ENCODE results near the gene ITGA11. TPM values are rescaled to one million over a fixed set of nuclear protein-coding genes. Genes with fewer than 3 reads are reported as not detected.

Gene ITGA11
- total and polyA plus RNA-seq, 12 donors = 1.4 to 25.9 (median 12.3) TPM

- intact Hi-C loops (cut with DNase I) = no loop called here
- DNase-seq = no peak
- Histone ChIP-seq H3K27ac (peak overlapping the region in 3 of 10 donors; percentile 7 to 60 (median 42)), H3K9me3 (no peaks in the 10 kb centered on the region), H3K4me1 (peaks cover 0 to 98% (median 82%) of the 10 kb centered on the region in 9 donors), H3K36me3 (peaks cover 0 to 71% (median 14%) of the 10 kb centered on the region in 9 donors), H3K4me3 (no peak overlapping the region), H3K27me3 (no peaks in the 10 kb centered on the region)
- WGBS, 2 donors = 74 to 78% methylated on average over 14 of the region's 14 CpGs
- peak in 7 of 8 donors; percentile 7 to 82 (median 24) for ATAC-seq
- no peak for TF ChIP-seq CTCF (IDR thresholded peaks at IDR 0.05)
Measured at GRCh38 chr15:68289621-68290352, 142.2 kb downstream of the ITGA11 start.

- intact Hi-C loops (cut with DNase I) = no loop called here
- DNase-seq = no peak
- no peak overlapping the region for H3K27ac ChIP-seq
- no peaks in the 10 kb centered on the region for H3K9me3 ChIP-seq
- peaks cover 0 to 98% (median 79%) of the 10 kb centered on the region in 9 donors for H3K4me1 ChIP-seq
- 74 to 81% methylated on average over 2 of the region's 2 CpGs for WGBS, 2 donors
- no peak for TF ChIP-seq CTCF (IDR thresholded peaks at IDR 0.05)
- no peak overlapping the region for H3K4me3 ChIP-seq
- peaks cover 0 to 76% (median 18%) of the 10 kb centered on the region in 9 donors for H3K36me3 ChIP-seq
- H3K27me3 ChIP-seq = no peaks in the 10 kb centered on the region
- ATAC-seq = no peak
Measured at GRCh38 chr15:68289057-68289456, 142.9 kb downstream of the ITGA11 start.

- H3K4me1 ChIP-seq = peaks cover 0 to 98% (median 80%) of the 10 kb centered on the region in 9 donors
- ATAC-seq (no peak), DNase-seq (no peak)
- H3K27ac ChIP-seq = no peak overlapping the region
- H3K4me3 ChIP-seq = no peak overlapping the region
- H3K36me3 ChIP-seq = peaks cover 0 to 56% (median 18%) of the 10 kb centered on the region in 9 donors
- H3K9me3 ChIP-seq = no peaks in the 10 kb centered on the region
- H3K27me3 ChIP-seq = no peaks in the 10 kb centered on the region
- 61 to 71% methylated on average over 5 of the region's 5 CpGs for WGBS, 2 donors
- intact Hi-C loops (cut with DNase I) = no loop called here
- no peak for TF ChIP-seq CTCF (IDR thresholded peaks at IDR 0.05)
Measured at GRCh38 chr15:68286256-68286655, 145.7 kb downstream of the ITGA11 start.

GRCh38 chr15:68285259-68285980 lies 146.5 kb downstream of the ITGA11 start:
- Histone ChIP-seq H3K9me3 (no peaks in the 10 kb centered on the region), H3K4me3 (no peak overlapping the region), H3K27me3 (no peaks in the 10 kb centered on the region), H3K27ac (peak overlapping the region in 1 of 10 donors; percentile 36), H3K4me1 (peaks cover 2 to 100% (median 80%) of the 10 kb centered on the region in 9 donors), H3K36me3 (peaks cover 0 to 47% (median 12%) of the 10 kb centered on the region in 9 donors)
- ATAC-seq = peak in 1 of 8 donors; percentile 25
- intact Hi-C loops (cut with DNase I) = no loop called here
- DNase-seq = no peak
- no peak for TF ChIP-seq CTCF (IDR thresholded peaks at IDR 0.05)
- 88 to 89% methylated on average over 5 of the region's 5 CpGs for WGBS, 2 donors
